Kidney (tissue), 14 donors: ENCODE measurements around the gene POLR1F. TPM values are rescaled to one million over a fixed set of nuclear protein-coding genes. Genes with fewer than 3 reads are reported as not detected.

Experiments used
- DNase-seq, 5 donors: peaks; one replicate each; pipeline ENCODE4 v3.0.0-alpha.2; 2013 to 2020
- FAIRE-seq: peaks from 2 replicates; lab custom pipeline; 2012; peaks lifted over from hg19 to GRCh38; lab: Jason Lieb, UNC
- H3K27ac ChIP-seq, 2 donors: one replicate each; pipeline ENCODE4 v1.7.0; 2013; ENCODE audit warnings: low read depth in 2 of 2, low read length in 2 of 2, inconsistent platforms in 1 of 2
- H3K27me3 ChIP-seq: one replicate; pipeline ENCODE4 v1.7.1; 2013; ENCODE audit warnings: low read length, inconsistent platforms; ENCODE audit not compliant: control insufficient read depth, insufficient read depth
- H3K36me3 ChIP-seq, 3 donors: one replicate each; pipeline versions ENCODE4 v1.7.0 to v1.7.1; 2013; ENCODE audit warnings: low read length in 3 of 3, control low read depth in 1 of 3, inconsistent platforms in 1 of 3; ENCODE audit not compliant: insufficient read depth in 3 of 3, control insufficient read depth in 2 of 3
- H3K4me1 ChIP-seq, 3 donors: one replicate each; pipeline versions ENCODE4 v1.7.0 to v1.7.1; 2013; ENCODE audit warnings: low read length in 3 of 3, inconsistent platforms in 1 of 3, low read depth in 1 of 3; ENCODE audit not compliant: control insufficient read depth in 2 of 3, insufficient read depth in 2 of 3
- H3K4me3 ChIP-seq, 3 donors: one replicate each; pipeline versions ENCODE4 v1.7.0 to v1.8.1; 2013; ENCODE audit warnings: low read length in 3 of 3, control low read depth in 1 of 3, inconsistent platforms in 1 of 3
- H3K9ac ChIP-seq, 3 donors: one replicate each; pipeline versions ENCODE4 v1.7.0 to v1.7.1; 2013; ENCODE audit warnings: low read length in 3 of 3, control low read depth in 1 of 3, inconsistent platforms in 1 of 3
- H3K9me3 ChIP-seq, 3 donors: one replicate each; pipeline versions ENCODE4 v1.7.0 to v1.7.1; 2013; ENCODE audit warnings: low read length in 3 of 3, control low read depth in 1 of 3, inconsistent platforms in 1 of 3; ENCODE audit not compliant: control insufficient read depth in 2 of 3, insufficient read depth in 1 of 3
- intact Hi-C: fragments of 100-400 bp; cut with DNase I; formaldehyde crosslinking; loops from one replicate; pipeline ENCODE4 v1.11.1; 2022
- polyA plus RNA-seq: library from polyadenylated mRNA; stranded (reverse); fragments of 350-450 nt; fragmentation: Illumina TruSeq; extraction: RNeasy Lipid Tissue Mini Kit (QIAGEN cat#74804); gene quantifications from one replicate; pipeline ENCODE4 v1.2.3, GENCODE V29; 2014; ENCODE audit warnings: low read depth, low replicate concordance; ENCODE audit not compliant: insufficient read depth
- total RNA-seq: library from RNA; stranded (reverse); fragmentation: NEBNext Ultra II Directional; extraction: Animal tissue kit (Norgen Biotek cat#: 25700); gene quantifications from one replicate; pipeline ENCODE4 v1.2.1, GENCODE V29; 2021
- TF ChIP-seq, protein P1 (sequence below): IDR thresholded peaks from 3 replicates; pipeline ENCODE4 v1.5.1; 2012; ENCODE audit warnings: mild to moderate bottlenecking, moderate library complexity, borderline replicate concordance; ENCODE audit not compliant: insufficient read depth; ENCODE audit errors: extremely low read depth
- donor health status: control.
- donor health status: control.
- donor health status: control.
- donor health status: control.
- donor health status: control.
- donor health status: DM: yes; HTN: yes; CAD: no.
- donor health status: Normal renal cell carcinoma (clear cell type).

POLR1F gene
- total and polyA plus RNA-seq, 2 donors from 2014 or later: 5.3 to 13.3 TPM

DNA sequence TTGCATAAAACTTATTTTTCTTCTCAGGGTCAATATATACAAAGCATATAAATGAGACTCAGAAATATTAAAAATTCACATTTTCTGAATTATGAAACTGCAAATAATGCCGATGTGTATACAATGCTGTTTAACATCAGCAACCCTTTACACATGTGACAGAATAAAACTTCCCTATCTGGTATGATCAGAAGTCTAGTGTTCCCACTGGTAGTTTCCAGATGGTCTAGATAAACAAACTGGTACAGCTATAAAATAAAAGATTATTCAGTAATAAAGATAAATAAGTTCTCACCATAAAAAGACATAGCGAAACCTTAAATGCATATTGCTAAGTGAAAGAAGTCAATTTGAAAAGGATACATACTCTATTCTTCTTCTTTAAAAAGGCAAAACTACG lies 7.9 kb downstream of the POLR1F start:
- no peaks in the 10 kb centered on the region for H3K4me1 ChIP-seq
- TF ChIP-seq, protein P1, sequence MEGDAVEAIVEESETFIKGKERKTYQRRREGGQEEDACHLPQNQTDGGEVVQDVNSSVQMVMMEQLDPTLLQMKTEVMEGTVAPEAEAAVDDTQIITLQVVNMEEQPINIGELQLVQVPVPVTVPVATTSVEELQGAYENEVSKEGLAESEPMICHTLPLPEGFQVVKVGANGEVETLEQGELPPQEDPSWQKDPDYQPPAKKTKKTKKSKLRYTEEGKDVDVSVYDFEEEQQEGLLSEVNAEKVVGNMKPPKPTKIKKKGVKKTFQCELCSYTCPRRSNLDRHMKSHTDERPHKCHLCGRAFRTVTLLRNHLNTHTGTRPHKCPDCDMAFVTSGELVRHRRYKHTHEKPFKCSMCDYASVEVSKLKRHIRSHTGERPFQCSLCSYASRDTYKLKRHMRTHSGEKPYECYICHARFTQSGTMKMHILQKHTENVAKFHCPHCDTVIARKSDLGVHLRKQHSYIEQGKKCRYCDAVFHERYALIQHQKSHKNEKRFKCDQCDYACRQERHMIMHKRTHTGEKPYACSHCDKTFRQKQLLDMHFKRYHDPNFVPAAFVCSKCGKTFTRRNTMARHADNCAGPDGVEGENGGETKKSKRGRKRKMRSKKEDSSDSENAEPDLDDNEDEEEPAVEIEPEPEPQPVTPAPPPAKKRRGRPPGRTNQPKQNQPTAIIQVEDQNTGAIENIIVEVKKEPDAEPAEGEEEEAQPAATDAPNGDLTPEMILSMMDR: no peak
- no peak overlapping the region for H3K4me3 ChIP-seq
- H3K27me3 ChIP-seq: no peaks in the 10 kb centered on the region
- no peak overlapping the region for H3K9ac ChIP-seq
- no peak for FAIRE-seq
- peaks cover 0 to 1% (median 0%) of the 10 kb centered on the region in 3 donors for H3K9me3 ChIP-seq
- intact Hi-C loops: no loop called here
- H3K36me3 ChIP-seq: peaks cover 0 to 2% (median 0%) of the 10 kb centered on the region in 3 donors
- no peak overlapping the region for H3K27ac ChIP-seq
- DNase-seq: no peak

DNA sequence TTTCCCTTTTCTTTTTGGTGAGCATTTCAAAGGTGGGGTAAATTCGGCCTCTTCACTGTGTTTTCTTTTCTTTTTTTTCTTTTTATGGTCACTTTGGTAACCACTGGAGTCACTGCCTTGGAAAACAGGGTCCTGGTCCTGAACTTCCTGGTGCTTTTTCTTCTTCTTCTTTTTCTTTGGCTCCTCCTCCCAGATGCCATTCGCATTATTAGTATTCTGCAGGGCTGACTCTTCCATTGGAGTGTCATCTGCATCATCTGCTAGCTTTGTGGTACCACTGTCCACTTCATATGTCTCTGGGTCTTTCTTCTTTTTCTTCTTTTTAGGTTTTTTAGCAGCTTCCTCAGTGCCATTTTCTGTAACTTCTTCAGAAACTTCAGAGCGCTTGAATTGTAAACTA lies 10.5 kb downstream of the POLR1F start:
- Histone ChIP-seq H3K4me3 (no peak overlapping the region), H3K36me3 (no peaks in the 10 kb centered on the region), H3K27me3 (no peaks in the 10 kb centered on the region), H3K9ac (no peak overlapping the region), H3K27ac (no peak overlapping the region), H3K9me3 (no peaks in the 10 kb centered on the region), H3K4me1 (no peaks in the 10 kb centered on the region)
- intact Hi-C loops: no loop called here
- no peak for FAIRE-seq
- TF ChIP-seq, protein P1: no peak
- DNase-seq: no peak

DNA sequence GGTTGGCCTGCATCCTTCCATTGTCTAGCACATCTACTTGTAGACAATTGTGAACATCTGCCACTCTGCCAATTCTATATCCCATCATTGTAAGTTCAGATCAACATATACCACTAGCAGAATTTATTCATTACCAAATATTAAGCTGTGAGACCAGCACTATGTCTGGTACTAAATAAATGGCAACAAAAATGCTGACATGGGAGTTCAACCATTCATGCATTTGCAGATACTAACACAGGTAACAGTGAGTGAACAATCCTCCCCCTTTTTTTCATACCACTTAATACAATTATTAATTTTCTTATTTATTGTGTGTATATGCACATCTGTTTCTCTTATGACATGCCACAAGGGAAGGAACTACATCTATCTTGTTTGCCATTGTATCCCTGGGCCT lies 11.9 kb downstream of the POLR1F start:
- no peaks in the 10 kb centered on the region for H3K36me3 ChIP-seq
- H3K27me3 ChIP-seq: no peaks in the 10 kb centered on the region
- H3K4me3 ChIP-seq: no peak overlapping the region
- H3K4me1 ChIP-seq: no peaks in the 10 kb centered on the region
- FAIRE-seq (no peak), DNase-seq (no peak)
- TF ChIP-seq, protein P1: no peak
- intact Hi-C loops: no loop called here
- H3K9me3 ChIP-seq: no peaks in the 10 kb centered on the region
- no peak overlapping the region for H3K27ac ChIP-seq
- no peak overlapping the region for H3K9ac ChIP-seq
